Effector memory CD4-positive, alpha-beta T cell (primary cell): ENCODE results near the gene GADD45A.

Source experiments
- DNase-seq, 3 donors: peaks; one replicate each; pipeline ENCODE4 v3.0.0-alpha.2; 2020
- H3K27ac ChIP-seq: 2 replicates; pipeline ENCODE4 v1.7.0; 2013; ENCODE audit warnings: mild to moderate bottlenecking, low read length, moderate library complexity; ENCODE audit not compliant: insufficient read depth, poor library complexity, severe bottlenecking
- H3K27me3 ChIP-seq: replicated peaks from 2 replicates; pipeline ENCODE4 v1.7.0; 2013; ENCODE audit warnings: mild to moderate bottlenecking, low read length; ENCODE audit not compliant: insufficient read depth, control insufficient read depth, poor library complexity, severe bottlenecking
- H3K36me3 ChIP-seq: 2 replicates; pipeline ENCODE4 v1.7.0; 2013; ENCODE audit warnings: mild to moderate bottlenecking, low read length, moderate library complexity; ENCODE audit not compliant: control insufficient read depth, insufficient read depth
- H3K4me1 ChIP-seq: 2 replicates; pipeline ENCODE4 v1.7.0; 2013; ENCODE audit warnings: low read length, mild to moderate bottlenecking; ENCODE audit not compliant: control insufficient read depth, insufficient read depth, poor library complexity, severe bottlenecking
- H3K4me3 ChIP-seq: 2 replicates; pipeline ENCODE4 v1.7.0; 2013; ENCODE audit warnings: low read length, low read depth, mild to moderate bottlenecking; ENCODE audit not compliant: insufficient read depth, poor library complexity, severe bottlenecking
- H3K9me3 ChIP-seq: 2 replicates; pipeline ENCODE4 v1.7.0; 2013; ENCODE audit warnings: mild to moderate bottlenecking, low read length, moderate library complexity; ENCODE audit not compliant: control insufficient read depth

The GADD45A gene

DNA sequence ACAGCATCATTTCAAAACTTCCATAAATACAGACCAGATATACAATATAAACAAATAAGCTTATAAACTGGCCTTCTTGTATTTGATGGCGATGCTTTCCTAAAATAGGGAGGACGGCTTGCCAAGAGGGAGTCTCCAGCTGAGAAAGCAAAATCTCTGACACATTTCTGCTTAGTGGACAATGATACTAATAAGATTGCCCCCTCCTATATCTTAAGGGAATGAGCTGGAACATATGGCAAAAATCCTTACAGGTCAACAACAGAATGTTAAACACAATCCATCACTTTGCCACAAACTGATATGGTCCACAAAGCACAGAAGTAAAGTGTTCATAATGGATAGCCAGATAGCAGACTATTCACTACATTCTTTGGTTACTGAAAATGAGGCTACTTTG lies 7.1 kb upstream of the GADD45A start:
- DNase-seq, result no peak
- no peaks in the 10 kb centered on the region for H3K36me3 ChIP-seq
- H3K27ac ChIP-seq, result no peak overlapping the region
- no peaks in the 10 kb centered on the region for H3K9me3 ChIP-seq
- H3K27me3 ChIP-seq, result no peaks in the 10 kb centered on the region
- H3K4me1 ChIP-seq, result peaks cover 11% of the 10 kb centered on the region
- no peak overlapping the region for H3K4me3 ChIP-seq

- H3K27ac ChIP-seq, result no peak overlapping the region
- no peaks in the 10 kb centered on the region for H3K36me3 ChIP-seq
- no peaks in the 10 kb centered on the region for H3K9me3 ChIP-seq
- no peak overlapping the region for H3K4me3 ChIP-seq
- DNase-seq, result no peak
- peaks cover 10% of the 10 kb centered on the region for H3K4me1 ChIP-seq
- H3K27me3 ChIP-seq, result no peaks in the 10 kb centered on the region
Observed at GRCh38 chr1:67679691-67680090, 5.3 kb upstream of the GADD45A start.

DNA sequence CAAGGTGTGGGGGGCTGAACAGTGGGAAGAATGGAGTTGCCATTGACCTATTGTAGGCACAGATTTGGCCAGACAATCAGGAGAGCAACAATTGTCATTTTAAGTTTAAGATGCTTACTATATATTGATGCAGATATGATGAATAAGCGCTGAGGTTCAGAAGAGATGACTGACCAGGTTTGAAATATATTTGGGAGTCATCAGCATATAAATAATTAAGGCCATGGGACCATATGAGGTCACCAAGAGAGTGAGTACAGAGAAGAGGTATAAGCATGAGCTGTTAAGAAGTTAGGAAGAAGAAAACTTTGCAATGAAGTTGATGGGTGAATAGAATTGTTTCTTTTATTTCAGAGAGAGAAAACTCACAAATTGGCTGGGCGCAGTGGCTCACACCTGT lies 4.5 kb upstream of the GADD45A start:
- H3K4me1 ChIP-seq, result peaks cover 6% of the 10 kb centered on the region
- no peak overlapping the region for H3K27ac ChIP-seq
- H3K27me3 ChIP-seq, result no peaks in the 10 kb centered on the region
- no peak overlapping the region for H3K4me3 ChIP-seq
- H3K9me3 ChIP-seq, result no peaks in the 10 kb centered on the region
- H3K36me3 ChIP-seq, result no peaks in the 10 kb centered on the region
- DNase-seq, result no peak

DNA sequence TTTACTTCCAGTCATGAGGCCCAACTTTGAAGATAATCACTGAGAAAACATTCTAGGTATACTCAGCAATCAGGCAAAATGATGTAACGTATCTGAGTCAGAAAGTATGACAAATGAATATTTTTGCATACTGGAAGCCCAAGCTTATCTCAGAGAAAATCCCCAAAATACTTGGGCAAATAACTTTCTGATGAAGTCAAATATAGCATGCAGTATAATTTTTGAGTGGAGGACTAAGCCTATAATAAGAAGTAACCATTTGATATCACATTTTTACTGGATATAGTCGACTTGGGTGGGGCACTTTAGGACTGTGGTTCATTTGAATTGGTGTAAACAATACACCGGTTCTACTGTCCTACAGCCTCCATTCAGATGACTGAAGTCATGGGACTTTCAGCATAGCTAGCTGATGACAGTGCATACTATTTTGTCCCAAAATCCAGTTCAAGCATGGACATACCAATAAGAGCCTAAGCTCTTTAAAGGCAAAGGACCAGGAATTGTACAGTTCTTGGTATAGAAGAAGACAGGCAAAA lies 2.3 kb upstream of the GADD45A start:
- no peaks in the 10 kb centered on the region for H3K27me3 ChIP-seq
- no peaks in the 10 kb centered on the region for H3K9me3 ChIP-seq
- H3K27ac ChIP-seq, result no peak overlapping the region
- H3K4me1 ChIP-seq, result peaks cover 8% of the 10 kb centered on the region
- H3K4me3 ChIP-seq, result no peak overlapping the region
- DNase-seq, result no peak
- H3K36me3 ChIP-seq, result no peaks in the 10 kb centered on the region

DNA sequence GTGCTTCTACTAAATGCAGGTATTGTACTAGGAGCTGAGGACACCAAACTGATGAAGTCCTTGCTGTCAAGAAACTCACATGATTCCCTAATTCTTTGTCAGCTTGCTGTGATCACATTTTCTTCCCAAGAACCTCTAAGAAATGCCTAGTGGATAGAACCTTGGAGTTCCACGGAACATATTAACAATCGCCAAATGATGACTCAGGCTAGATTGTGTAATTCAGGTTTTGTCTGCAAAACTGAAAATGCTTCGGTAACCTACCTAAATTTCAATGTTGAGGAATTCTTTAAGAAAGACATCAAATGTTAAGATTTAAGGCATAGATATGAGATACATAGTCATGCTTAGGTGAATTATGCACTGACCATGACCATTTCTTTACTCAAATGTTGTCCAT lies 1.7 kb upstream of the GADD45A start:
- Histone ChIP-seq H3K27ac (no peak overlapping the region), H3K4me1 (peaks cover 8% of the 10 kb centered on the region), H3K4me3 (no peak overlapping the region), H3K27me3 (no peaks in the 10 kb centered on the region), H3K9me3 (no peaks in the 10 kb centered on the region), H3K36me3 (no peaks in the 10 kb centered on the region)
- no peak for DNase-seq

DNA sequence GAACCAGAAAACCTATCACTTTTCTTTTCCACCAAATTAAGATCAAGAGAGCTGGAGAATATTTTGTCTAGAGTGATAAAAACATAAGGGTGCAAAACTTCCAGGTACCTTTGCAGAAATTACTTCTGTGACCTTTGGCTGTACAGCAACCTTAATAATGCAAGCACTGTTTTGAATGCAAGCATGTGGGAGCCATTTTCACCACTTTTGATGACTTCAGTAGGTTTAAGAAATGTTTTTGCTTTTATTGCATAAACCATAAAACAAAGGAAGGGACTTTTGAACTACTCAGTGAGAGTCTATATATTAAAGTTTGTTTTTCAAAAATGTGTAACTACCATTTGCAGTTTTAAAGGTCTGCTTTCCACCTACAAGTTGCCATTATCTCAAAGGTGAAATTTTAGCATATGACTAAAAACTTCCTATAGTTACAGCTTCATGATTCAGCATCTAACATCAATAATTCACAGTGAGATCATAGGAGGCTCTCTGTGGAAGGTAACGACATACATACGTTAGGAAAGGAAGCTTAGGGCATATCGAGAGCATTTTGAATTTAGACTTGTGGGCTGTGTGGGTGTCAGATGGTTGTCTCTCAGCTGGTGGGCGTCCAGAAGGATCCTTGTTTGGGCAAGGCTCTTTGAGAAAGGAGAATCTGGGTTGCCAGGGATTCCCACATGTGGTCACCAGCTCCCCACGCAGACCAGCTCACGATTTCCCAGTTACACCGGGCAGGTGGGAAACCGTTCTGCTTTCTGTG lies 1.1 kb upstream of the GADD45A start:
- no peaks in the 10 kb centered on the region for H3K27me3 ChIP-seq
- no peak for DNase-seq
- H3K4me3 ChIP-seq, result peak overlapping the region; percentile 91
- no peaks in the 10 kb centered on the region for H3K36me3 ChIP-seq
- no peaks in the 10 kb centered on the region for H3K9me3 ChIP-seq
- peaks cover 8% of the 10 kb centered on the region for H3K4me1 ChIP-seq
- H3K27ac ChIP-seq, result no peak overlapping the region

DNA sequence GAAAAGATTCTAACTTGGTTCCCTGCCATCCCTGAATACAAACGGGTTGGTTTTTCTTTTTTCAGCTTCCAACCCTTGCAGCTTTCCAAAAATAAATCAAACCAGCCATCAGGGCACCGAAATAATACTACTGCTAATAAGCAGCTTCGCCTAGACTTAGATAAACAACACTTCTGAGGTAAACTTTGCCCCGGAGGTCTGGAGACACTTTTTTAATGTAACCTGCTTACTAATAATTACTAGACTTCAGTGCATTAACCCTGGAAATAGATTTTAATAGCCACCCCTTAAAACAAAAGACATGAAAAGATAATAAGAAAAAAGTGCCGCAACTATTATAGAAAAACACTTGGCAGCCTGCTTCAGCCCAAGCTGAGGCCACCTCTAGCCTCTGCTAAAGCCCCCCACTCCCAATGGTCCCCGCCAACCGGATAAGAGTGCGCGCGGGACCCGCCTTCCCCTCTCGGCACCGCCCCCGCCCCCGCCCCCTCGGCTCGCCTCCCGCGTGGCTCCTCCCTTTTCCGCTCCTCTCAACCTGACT lies 405 bp upstream of the GADD45A start:
- Histone ChIP-seq H3K4me3 (peak overlapping the region; percentile 91), H3K4me1 (peaks cover 8% of the 10 kb centered on the region), H3K36me3 (no peaks in the 10 kb centered on the region), H3K9me3 (no peaks in the 10 kb centered on the region), H3K27me3 (no peaks in the 10 kb centered on the region), H3K27ac (no peak overlapping the region)
- DNase-seq, result no peak

GRCh38 chr1:67685558-67686266 lies 711 bp downstream of the GADD45A start:
- DNase-seq, result peak; percentile 34 to 56 (median 43)
- H3K4me1 ChIP-seq, result peaks cover 8% of the 10 kb centered on the region
- H3K36me3 ChIP-seq, result no peaks in the 10 kb centered on the region
- H3K9me3 ChIP-seq, result no peaks in the 10 kb centered on the region
- peak overlapping the region; percentile 57 for H3K27ac ChIP-seq
- peak overlapping the region; percentile 91 for H3K4me3 ChIP-seq
- no peaks in the 10 kb centered on the region for H3K27me3 ChIP-seq

DNA sequence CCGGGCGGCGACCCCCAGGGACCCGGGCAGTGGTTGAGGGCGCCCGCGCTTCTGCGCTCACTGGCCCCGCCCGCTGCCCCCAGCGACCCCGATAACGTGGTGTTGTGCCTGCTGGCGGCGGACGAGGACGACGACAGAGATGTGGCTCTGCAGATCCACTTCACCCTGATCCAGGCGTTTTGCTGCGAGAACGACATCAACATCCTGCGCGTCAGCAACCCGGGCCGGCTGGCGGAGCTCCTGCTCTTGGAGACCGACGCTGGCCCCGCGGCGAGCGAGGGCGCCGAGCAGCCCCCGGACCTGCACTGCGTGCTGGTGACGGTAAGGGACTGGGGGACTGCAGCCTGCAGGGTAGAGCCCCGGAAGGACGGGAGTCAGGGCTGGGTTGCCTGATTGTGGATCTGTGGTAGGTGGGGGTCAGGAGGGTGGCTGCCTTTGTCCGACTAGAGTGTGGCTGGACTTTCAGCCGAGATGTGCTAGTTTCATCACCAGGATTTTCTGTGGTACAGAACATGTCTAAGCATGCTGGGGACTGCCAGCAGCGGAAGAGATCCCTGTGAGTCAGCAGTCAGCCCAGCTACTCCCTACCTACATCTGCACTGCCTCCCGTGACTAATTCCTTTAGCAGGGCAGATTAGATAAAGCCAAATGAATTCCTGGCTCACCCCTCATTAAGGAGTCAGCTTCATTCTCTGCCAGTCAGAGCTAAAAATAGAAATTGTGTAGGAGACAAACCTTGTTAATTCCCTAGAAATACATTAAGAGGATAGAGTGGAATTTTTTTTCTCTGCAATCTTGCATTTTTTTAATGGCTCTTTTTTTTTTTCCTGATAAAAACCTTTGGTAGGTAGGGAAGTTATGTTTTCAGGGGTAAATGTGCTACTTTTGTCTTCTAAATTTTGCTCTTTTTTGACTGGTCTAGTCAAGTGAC lies 1.5 kb downstream of the GADD45A start:
- Histone ChIP-seq H3K4me1 (peaks cover 8% of the 10 kb centered on the region), H3K4me3 (peak overlapping the region; percentile 91), H3K36me3 (no peaks in the 10 kb centered on the region), H3K27me3 (no peaks in the 10 kb centered on the region), H3K9me3 (no peaks in the 10 kb centered on the region), H3K27ac (peak overlapping the region; percentile 57)
- peak; percentile 34 to 43 (median 42) for DNase-seq
